AG09309 (cell line): ENCODE data around the gene ATP8A2.
"Not testable (repeated sequence)": the region's sequence is repeated elsewhere in the genome, so short reads cannot be mapped to it uniquely, and the experiment has no call there.

Source experiments
- DNase-seq: peaks from one replicate; pipeline ENCODE4 v3.0.0-alpha.2; 2010; ENCODE audit warnings: low read depth
- H3K4me3 ChIP-seq: 2 replicates; pipeline ENCODE4 v1.5.1; 2011; ENCODE audit warnings: mild to moderate bottlenecking, low read depth, low read length, moderate library complexity; ENCODE audit not compliant: control insufficient read depth
- CTCF ChIP-seq: IDR thresholded peaks from 2 replicates; pipeline ENCODE4 v1.5.1; 2011; ENCODE audit warnings: mild to moderate bottlenecking, low read depth, low read length, inconsistent platforms; ENCODE audit not compliant: insufficient read depth, control insufficient read depth; ENCODE audit errors: missing control alignments

The ATP8A2 gene

GRCh38 chr13:25768376-25768775 is 396.6 kb downstream of the ATP8A2 start:
- no peak overlapping the region for H3K4me3 ChIP-seq
- DNase-seq = no peak
- no peak for TF ChIP-seq CTCF

GRCh38 chr13:25768838-25769237 is 397.1 kb downstream of the ATP8A2 start:
- no peak overlapping the region for H3K4me3 ChIP-seq
- no peak for TF ChIP-seq CTCF
- no peak for DNase-seq

- TF ChIP-seq CTCF = no peak
- no peak overlapping the region for H3K4me3 ChIP-seq
- DNase-seq = no peak
Measured at GRCh38 chr13:25770601-25771000, 398.8 kb downstream of the ATP8A2 start.

- no peak for DNase-seq
- no peak for TF ChIP-seq CTCF
- H3K4me3 ChIP-seq = no peak overlapping the region
Measured at GRCh38 chr13:25771202-25771601, 399.4 kb downstream of the ATP8A2 start.

GRCh38 chr13:25771641-25772478 is 400.1 kb downstream of the ATP8A2 start:
- DNase-seq = no peak
- no peak for TF ChIP-seq CTCF
- no peak overlapping the region for H3K4me3 ChIP-seq

GRCh38 chr13:25772534-25772933 is 400.8 kb downstream of the ATP8A2 start:
- not testable (repeated sequence) for H3K4me3 ChIP-seq, DNase-seq

- not testable (repeated sequence) for H3K4me3 ChIP-seq, DNase-seq
Measured at GRCh38 chr13:25774056-25774455, 402.3 kb downstream of the ATP8A2 start.

- TF ChIP-seq CTCF = no peak
- no peak for DNase-seq
- no peak overlapping the region for H3K4me3 ChIP-seq
Measured at GRCh38 chr13:25775275-25775674, 403.5 kb downstream of the ATP8A2 start.
